GM12892 (cell line): ENCODE data around the gene SDF4. TPM values are rescaled to one million over a fixed set of nuclear protein-coding genes. Genes with fewer than 3 reads are reported as not detected.

Source experiments
- DNase-seq: peaks from one replicate; pipeline ENCODE4 v3.0.0; 2011; ENCODE audit not compliant: insufficient read length
- FAIRE-seq: peaks from 2 replicates; lab custom pipeline; 2011; peaks lifted over from hg19 to GRCh38; lab: Jason Lieb, UNC
- POLR2A ChIP-seq: IDR thresholded peaks from 2 replicates; pipeline ENCODE4 v1.6.1; 2011; ENCODE audit warnings: low read depth, low read length, control low read depth
- POLR2AphosphoS5 ChIP-seq: IDR thresholded peaks from 2 replicates; pipeline ENCODE4 v1.6.1; 2011; ENCODE audit warnings: low read depth, low read length, control low read depth
- TAF1 ChIP-seq: IDR thresholded peaks from 2 replicates; pipeline ENCODE4 v1.6.1; 2011; ENCODE audit warnings: low read depth, mild to moderate bottlenecking, control low read depth, low read length, borderline replicate concordance
- polyA plus RNA-seq: library from polyadenylated mRNA; unstranded; fragments of >200 nt; gene quantifications from one replicate; pipeline ENCODE4 v1.2.1, GENCODE V29; 2012; ENCODE audit warnings: missing spikeins, inconsistent platforms; ENCODE audit not compliant: missing spikeins

Gene SDF4, protein sequence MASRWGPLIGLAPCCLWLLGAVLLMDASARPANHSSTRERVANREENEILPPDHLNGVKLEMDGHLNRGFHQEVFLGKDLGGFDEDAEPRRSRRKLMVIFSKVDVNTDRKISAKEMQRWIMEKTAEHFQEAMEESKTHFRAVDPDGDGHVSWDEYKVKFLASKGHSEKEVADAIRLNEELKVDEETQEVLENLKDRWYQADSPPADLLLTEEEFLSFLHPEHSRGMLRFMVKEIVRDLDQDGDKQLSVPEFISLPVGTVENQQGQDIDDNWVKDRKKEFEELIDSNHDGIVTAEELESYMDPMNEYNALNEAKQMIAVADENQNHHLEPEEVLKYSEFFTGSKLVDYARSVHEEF
- 32.3 TPM for polyA plus RNA-seq

- TF ChIP-seq TAF1 (peak; percentile 81; the same call in 1 of the 2 replicates), POLR2AphosphoS5 (0 out of 2 replicates have a peak, but pooled peaks have one; percentile 57), POLR2A (peak; percentile 90)
- DNase-seq: peak; percentile 100
- FAIRE-seq: peak; percentile 98
Measured at GRCh38 chr1:1231400-1232207, at the start of gene SDF4. SDF4 (minus strand) TSS chr1:1232001; CDS start chr1:1228772, 3,229 bp downstream.

GRCh38 chr1:1280782-1281481, 49.1 kb upstream of the SDF4 start:
- DNase-seq (no peak), FAIRE-seq (no peak)
- TF ChIP-seq TAF1: no peak
- TF ChIP-seq POLR2A: no peak
- no peak for TF ChIP-seq POLR2AphosphoS5

DNA sequence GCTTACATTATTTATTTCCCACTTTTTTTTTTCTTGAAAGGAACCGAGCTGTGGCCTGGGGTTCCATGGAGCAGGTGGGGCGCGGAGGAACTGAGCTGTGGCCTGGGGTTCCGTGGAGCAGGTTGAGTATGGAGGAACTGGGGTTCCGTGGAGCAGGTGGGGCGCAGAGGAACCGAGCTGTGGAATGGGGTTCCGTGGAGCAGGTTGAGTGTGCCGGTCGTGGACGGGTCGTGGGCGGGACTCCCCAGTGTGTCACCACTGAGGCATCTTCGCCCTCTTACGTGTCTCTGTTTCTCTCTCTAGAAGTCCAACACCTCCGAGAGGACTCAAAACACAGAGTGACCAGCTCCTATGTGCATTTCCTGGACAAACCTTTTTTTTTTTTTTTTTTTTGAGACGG, 47.2 kb upstream of the SDF4 start:
- TF ChIP-seq POLR2A: no peak
- no peak for TF ChIP-seq POLR2AphosphoS5
- TF ChIP-seq TAF1: no peak
- no peak for FAIRE-seq
- DNase-seq: no peak

DNA sequence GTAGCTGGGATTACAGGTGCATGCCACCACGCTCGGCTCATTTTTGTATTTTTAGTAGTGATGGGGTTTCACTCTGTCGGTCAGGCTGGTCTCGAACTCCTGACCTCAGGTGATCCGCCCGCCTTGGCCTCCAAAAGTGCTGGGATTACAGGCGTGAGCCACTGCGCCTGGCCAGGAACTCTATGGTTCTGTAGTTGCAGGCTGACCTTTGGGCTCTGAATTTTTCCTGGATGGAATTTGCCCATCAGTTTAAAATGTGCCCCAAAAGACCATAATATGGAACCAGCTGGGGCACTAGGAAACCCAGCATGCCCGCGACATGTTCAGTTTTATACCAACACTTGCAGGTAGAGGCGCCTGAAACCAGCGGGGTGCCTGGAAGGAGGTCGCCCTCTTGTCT, 46.8 kb upstream of the SDF4 start:
- TF ChIP-seq TAF1 (no peak), POLR2A (no peak), POLR2AphosphoS5 (no peak)
- DNase-seq (no peak), FAIRE-seq (no peak)

DNA sequence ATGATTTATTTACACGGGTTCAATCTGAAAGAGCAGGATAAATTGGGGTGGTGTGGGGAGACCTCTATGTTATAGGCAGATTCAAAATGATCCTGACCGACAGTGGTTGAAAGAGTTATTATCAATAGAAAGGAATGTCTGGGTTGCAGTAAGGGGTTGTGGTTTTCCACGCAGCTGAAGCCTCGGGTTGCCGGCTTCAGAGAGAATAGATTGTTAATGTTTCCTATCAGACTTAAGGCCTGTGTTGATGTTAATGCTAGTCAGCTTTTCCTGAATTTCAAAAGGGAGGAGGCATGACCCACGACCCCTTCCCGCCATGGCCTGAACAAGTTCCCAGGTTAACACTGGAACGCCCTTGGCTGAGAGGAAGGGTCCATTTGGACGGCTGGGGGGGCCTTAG, 44.0 kb upstream of the SDF4 start:
- FAIRE-seq: no peak
- TF ChIP-seq POLR2A (no peak), TAF1 (no peak), POLR2AphosphoS5 (no peak)
- no peak for DNase-seq

DNA sequence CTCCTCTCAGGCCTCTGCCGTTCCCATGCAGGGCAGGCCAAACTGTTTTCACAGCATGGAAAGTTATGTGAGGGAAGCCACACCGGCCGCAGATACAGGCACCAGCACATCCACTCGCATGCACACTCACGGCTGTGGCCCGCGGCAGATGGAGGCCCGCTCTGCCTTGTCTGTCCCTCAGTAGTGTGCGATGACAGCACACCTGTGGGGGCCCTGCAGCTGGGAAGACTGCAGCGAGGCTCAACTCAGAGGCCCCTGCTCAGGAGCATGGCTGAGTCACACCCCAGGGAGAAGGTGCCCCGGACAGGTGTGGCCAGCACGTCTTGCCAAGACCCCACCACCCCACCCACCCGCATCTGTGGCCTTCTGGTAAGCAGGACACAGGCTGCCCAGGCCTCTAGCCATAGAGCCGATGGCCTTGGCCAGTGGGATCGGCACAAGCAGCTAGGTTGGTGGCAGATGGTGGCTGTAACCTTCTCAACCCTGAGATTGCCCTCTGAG, 43.2 kb upstream of the SDF4 start:
- FAIRE-seq (no peak), DNase-seq (no peak)
- no peak for TF ChIP-seq TAF1
- no peak for TF ChIP-seq POLR2A
- no peak for TF ChIP-seq POLR2AphosphoS5

DNA sequence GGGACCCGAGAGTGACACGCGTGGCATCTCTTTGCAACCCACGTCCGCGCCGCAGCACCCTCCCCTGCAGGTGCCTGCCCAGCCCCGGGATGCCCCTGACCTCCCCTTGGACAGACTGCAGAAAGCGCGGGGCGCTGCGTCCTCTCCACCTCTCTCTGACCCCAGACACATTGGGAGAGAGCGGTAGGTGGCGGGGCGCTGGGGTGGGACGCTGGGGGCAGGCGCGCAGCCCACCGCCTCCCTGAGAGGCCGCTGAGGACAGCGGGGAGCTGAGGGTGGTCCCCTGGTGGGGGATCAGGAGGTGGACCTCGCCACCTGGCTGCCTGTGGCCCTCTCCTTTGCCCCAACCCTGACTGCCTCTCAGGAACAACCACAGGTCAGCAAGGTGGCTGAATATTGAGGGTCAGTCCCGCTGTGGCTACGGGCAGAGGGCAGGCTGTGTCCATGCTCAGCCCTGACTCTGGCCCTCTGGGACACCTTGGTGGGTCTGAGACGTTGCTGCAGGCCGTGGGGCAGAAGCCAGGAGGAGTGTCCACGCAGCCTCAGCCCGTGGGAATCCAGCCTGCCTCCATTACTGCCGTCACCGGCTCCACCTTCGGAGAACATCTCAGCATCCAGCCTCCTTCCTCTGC, 42.6 kb upstream of the SDF4 start:
- DNase-seq: no peak
- no peak for TF ChIP-seq POLR2A
- TF ChIP-seq POLR2AphosphoS5: no peak
- TF ChIP-seq TAF1: no peak
- peak; percentile 64 for FAIRE-seq

DNA sequence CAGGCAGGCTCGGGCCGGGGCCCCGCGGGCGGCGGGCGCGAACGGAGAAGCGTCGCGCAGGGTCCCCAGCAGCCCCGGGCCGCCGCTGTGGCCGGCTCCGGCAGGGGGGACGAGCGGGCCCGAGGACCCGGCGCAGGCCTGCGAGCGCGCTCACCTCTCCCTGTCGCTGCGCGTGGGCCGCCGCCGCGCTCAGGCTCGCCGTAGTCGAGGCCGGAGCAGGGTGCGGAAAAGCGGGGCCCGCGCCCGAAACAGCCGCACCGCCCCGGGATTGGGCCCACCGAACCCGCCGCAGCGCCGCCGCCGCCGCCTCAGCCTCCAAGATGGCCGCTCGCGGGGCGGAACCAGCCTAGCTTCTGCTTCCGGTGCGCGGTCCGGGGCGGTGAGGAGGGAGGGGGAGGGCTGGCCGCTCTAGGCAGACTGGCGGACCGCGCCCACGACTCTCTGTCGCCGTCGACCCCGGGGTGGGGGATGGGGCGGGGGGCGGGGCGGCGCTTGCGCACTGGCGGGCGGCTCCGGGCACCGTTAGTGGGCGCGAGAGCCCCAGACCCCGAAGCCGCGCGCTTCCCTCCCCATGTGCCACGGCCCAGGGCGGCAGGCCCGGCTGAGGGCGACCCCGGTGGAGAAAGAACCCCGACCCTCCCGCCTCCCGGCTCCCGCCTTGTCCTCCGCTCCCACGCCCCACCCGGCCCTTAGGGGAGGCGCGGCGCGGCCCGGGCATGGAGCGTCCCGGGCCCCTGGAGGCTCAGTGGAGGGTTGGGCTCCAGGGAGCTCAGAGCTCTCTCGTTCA, 41.9 kb upstream of the SDF4 start, which contains the start of gene UBE2J2:
Gene UBE2J2 (minus strand): TSS at position 343 of the 787 bp plus-strand sequence. CDS start 5,862 bp downstream, outside the sequence.
- peak; percentile 98 for DNase-seq
- FAIRE-seq: peak; percentile 95
- TF ChIP-seq POLR2AphosphoS5: no peak
- peak; percentile 70; the same call in 1 of the 2 replicates for TF ChIP-seq POLR2A
- TF ChIP-seq TAF1: 0 out of 2 replicates have a peak, but pooled peaks have one; percentile 38

- DNase-seq (no peak), FAIRE-seq (no peak)
- no peak for TF ChIP-seq POLR2A
- no peak for TF ChIP-seq TAF1
- TF ChIP-seq POLR2AphosphoS5: no peak
Measured at GRCh38 chr1:1273209-1273511, 41.4 kb upstream of the SDF4 start.

DNA sequence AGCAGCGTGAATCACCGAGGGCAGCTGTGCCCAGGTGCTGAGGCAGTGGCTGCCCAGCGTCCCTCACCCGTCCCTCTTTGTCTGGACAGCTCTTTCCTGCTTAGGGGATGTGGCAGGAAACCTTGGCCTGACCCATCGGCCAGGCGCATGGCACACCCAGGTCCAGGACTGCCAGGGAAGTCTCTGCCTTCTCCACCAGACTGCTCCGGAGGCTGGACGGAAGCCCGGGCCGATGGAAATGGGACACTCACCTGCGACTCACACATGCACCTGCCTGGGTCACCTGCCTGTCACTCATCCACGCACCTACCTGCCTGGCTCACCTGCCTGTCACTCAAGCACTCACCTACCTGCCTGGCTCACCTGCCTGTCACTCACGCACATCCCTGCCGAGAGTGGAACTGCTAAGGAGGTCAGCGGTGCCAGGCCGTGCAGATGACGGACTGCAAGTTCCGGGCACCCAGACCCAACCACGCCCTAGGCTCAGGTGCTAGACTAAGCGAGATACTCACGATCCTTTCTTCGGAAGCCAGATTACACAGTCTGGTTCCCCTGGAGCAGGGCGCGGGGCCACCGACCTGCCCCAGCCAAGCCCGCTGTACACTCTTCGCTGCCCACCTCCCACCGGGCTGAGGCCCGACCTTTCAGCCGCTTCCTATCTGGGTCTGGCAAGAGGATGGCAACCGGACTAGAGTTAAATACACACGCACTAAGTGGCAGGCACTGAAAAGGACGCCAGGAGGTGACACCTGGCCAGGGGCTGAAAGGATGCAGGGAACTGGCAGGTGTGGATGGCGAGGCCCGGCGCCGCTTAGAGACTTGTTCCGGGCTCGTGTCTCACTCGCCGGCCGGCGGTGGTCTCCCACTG, 40.8 kb upstream of the SDF4 start:
- TF ChIP-seq POLR2A (no peak), POLR2AphosphoS5 (no peak), TAF1 (no peak)
- peak; percentile 78 for FAIRE-seq
- DNase-seq: no peak
